HepG2 (cell line): ENCODE measurements around the gene BEST2. TPM values are rescaled to one million over a fixed set of nuclear protein-coding genes. Genes with fewer than 3 reads are reported as not detected.

Experiments used
- FOSL1 ChIP-seq: sonication (generic); formaldehyde crosslinking; IDR thresholded peaks from 2 replicates; pipeline ENCODE4 v1.9.0; 2021; ENCODE audit warnings: missing genetic modification reagents, borderline replicate concordance
- FOXK2 ChIP-seq: fragments of 450-650 bp; IDR thresholded peaks from 2 replicates; pipeline ENCODE4 v1.6.1; 2016
- HDAC1 ChIP-seq: sonication (generic); formaldehyde crosslinking; IDR thresholded peaks from 2 replicates; pipeline ENCODE4 v1.5.1; 2020; ENCODE audit warnings: mild to moderate bottlenecking, missing genetic modification reagents
- HNRNPH1 ChIP-seq: fragments of 200-400 bp; formaldehyde crosslinking; optimal IDR thresholded peaks from 2 replicates; pipeline ENCODE3; 2017; ENCODE audit warnings: mild to moderate bottlenecking, low read depth, low read length
- HNRNPLL ChIP-seq: fragments of 200-400 bp; formaldehyde crosslinking; IDR thresholded peaks from 2 replicates; pipeline ENCODE4 v1.6.1; 2017; ENCODE audit warnings: mild to moderate bottlenecking, low read depth, low read length; ENCODE audit not compliant: poor library complexity, severe bottlenecking
- NFYB ChIP-seq: sonication (generic); formaldehyde crosslinking; IDR thresholded peaks from 2 replicates; pipeline ENCODE4 v1.4.0; 2020; ENCODE audit warnings: missing genetic modification reagents
- NR2C2 ChIP-seq: sonication (generic); formaldehyde crosslinking; IDR thresholded peaks from 2 replicates; pipeline ENCODE4 v1.4.0; 2020; ENCODE audit warnings: missing genetic modification reagents, mild to moderate bottlenecking, moderate library complexity, borderline replicate concordance
- SAP130 ChIP-seq: IDR thresholded peaks from 2 replicates; pipeline ENCODE4 v1.6.1; 2016; ENCODE audit warnings: low read depth
- ZC3H4 ChIP-seq: sonication (generic); formaldehyde crosslinking; IDR thresholded peaks from 2 replicates; pipeline ENCODE4 v1.4.0; 2020; ENCODE audit warnings: missing genetic modification reagents, borderline replicate concordance
- ZNF7 ChIP-seq: IDR thresholded peaks from 2 replicates; pipeline ENCODE4 v1.6.1; 2016; ENCODE audit warnings: missing biosample characterization, missing genetic modification reagents
- ZNF724P ChIP-seq: sonication (generic); formaldehyde crosslinking; IDR thresholded peaks from 2 replicates; pipeline ENCODE4 v1.8.0; 2022; ENCODE audit warnings: missing genetic modification reagents, borderline replicate concordance
- ZNF83 ChIP-seq: sonication (generic); formaldehyde crosslinking; IDR thresholded peaks from 2 replicates; pipeline ENCODE4 v1.4.0; 2020; ENCODE audit warnings: missing genetic modification reagents, mild to moderate bottlenecking, borderline replicate concordance
- ZNF883 ChIP-seq: sonication (generic); formaldehyde crosslinking; IDR thresholded peaks from 2 replicates; pipeline ENCODE4 v1.5.1; 2020; ENCODE audit warnings: mild to moderate bottlenecking, missing genetic modification reagents; ENCODE audit errors: not compliant biosample characterization
- polyA plus RNA-seq, 8 experiments: library from polyadenylated mRNA; depleted of rRNA in 3 of 8; stranded (reverse) in 7 of 8; unstranded in 1 of 8; fragments of >200 nt; fragmentation: Illumina TruSeq in 4 of 8; extraction: Trizol in 4 of 8; gene quantifications; 2 replicates each; pipeline versions ENCODE4 v1.2.1 to v1.2.3, GENCODE V29; 2011 to 2016; ENCODE audit warnings: low read depth in 4 of 8, missing spikeins in 1 of 8, mixed read lengths in 1 of 8; ENCODE audit not compliant: insufficient read depth in 1 of 8
- total RNA-seq, 5 experiments: library from RNA; depleted of rRNA; stranded (reverse); fragments of >200 nt; fragmentation: Illumina TruSeq; extraction: Trizol; gene quantifications; 2 replicates each; pipeline ENCODE4 v1.2.3, GENCODE V29; 2016; ENCODE audit warnings: low read depth in 1 of 5
- TF ChIP-seq, protein P1 (sequence below): sonication (generic); formaldehyde crosslinking; IDR thresholded peaks from 2 replicates; pipeline ENCODE4 v1.5.0; 2020; ENCODE audit warnings: mild to moderate bottlenecking, missing genetic modification reagents, moderate library complexity
- TF ChIP-seq, protein P2 (sequence below): sonication (generic); formaldehyde crosslinking; IDR thresholded peaks from 2 replicates; pipeline ENCODE4 v1.4.0; 2020; ENCODE audit warnings: missing genetic modification reagents
- TF ChIP-seq, protein P3 (sequence below): IDR thresholded peaks from 2 replicates; pipeline ENCODE4 v1.6.1; 2016; ENCODE audit warnings: missing biosample characterization, missing genetic modification reagents, low read depth
- TF ChIP-seq, protein P4 (sequence below): sonication (generic); formaldehyde crosslinking; IDR thresholded peaks from 2 replicates; pipeline ENCODE4 v1.5.0; 2020; ENCODE audit warnings: missing genetic modification reagents, mild to moderate bottlenecking, borderline replicate concordance
- TF ChIP-seq, protein P5 (sequence below): sonication (generic); formaldehyde crosslinking; IDR thresholded peaks from 2 replicates; pipeline ENCODE4 v1.4.0; 2020; ENCODE audit warnings: mild to moderate bottlenecking, missing genetic modification reagents

Gene BEST2
- total and polyA plus RNA-seq, 2 of the 13 experiments (the other 11 are each of a cell fraction or from before 2014, with no cell fraction given), result not detected

DNA sequence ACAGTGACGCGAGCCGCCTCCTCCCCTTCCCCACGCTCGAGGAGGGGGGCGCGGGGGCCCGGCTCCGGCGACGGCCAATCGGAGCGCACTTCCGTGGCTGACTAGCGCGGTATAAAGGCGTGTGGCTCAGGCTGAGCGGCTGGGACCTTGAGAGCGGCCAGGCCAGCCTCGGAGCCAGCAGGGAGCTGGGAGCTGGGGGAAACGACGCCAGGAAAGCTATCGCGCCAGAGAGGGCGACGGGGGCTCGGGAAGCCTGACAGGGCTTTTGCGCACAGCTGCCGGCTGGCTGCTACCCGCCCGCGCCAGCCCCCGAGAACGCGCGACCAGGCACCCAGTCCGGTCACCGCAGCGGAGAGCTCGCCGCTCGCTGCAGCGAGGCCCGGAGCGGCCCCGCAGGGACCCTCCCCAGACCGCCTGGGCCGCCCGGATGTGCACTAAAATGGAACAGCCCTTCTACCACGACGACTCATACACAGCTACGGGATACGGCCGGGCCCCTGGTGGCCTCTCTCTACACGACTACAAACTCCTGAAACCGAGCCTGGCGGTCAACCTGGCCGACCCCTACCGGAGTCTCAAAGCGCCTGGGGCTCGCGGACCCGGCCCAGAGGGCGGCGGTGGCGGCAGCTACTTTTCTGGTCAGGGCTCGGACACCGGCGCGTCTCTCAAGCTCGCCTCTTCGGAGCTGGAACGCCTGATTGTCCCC is 39.9 kb downstream of the BEST2 start, which contains the start of gene JUNB (continued):
- TF ChIP-seq, protein P1, sequence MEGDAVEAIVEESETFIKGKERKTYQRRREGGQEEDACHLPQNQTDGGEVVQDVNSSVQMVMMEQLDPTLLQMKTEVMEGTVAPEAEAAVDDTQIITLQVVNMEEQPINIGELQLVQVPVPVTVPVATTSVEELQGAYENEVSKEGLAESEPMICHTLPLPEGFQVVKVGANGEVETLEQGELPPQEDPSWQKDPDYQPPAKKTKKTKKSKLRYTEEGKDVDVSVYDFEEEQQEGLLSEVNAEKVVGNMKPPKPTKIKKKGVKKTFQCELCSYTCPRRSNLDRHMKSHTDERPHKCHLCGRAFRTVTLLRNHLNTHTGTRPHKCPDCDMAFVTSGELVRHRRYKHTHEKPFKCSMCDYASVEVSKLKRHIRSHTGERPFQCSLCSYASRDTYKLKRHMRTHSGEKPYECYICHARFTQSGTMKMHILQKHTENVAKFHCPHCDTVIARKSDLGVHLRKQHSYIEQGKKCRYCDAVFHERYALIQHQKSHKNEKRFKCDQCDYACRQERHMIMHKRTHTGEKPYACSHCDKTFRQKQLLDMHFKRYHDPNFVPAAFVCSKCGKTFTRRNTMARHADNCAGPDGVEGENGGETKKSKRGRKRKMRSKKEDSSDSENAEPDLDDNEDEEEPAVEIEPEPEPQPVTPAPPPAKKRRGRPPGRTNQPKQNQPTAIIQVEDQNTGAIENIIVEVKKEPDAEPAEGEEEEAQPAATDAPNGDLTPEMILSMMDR (CRISPR knock-in tag), result peak; percentile 24
- TF ChIP-seq HNRNPLL, result peak; percentile 70
- TF ChIP-seq, protein P2, sequence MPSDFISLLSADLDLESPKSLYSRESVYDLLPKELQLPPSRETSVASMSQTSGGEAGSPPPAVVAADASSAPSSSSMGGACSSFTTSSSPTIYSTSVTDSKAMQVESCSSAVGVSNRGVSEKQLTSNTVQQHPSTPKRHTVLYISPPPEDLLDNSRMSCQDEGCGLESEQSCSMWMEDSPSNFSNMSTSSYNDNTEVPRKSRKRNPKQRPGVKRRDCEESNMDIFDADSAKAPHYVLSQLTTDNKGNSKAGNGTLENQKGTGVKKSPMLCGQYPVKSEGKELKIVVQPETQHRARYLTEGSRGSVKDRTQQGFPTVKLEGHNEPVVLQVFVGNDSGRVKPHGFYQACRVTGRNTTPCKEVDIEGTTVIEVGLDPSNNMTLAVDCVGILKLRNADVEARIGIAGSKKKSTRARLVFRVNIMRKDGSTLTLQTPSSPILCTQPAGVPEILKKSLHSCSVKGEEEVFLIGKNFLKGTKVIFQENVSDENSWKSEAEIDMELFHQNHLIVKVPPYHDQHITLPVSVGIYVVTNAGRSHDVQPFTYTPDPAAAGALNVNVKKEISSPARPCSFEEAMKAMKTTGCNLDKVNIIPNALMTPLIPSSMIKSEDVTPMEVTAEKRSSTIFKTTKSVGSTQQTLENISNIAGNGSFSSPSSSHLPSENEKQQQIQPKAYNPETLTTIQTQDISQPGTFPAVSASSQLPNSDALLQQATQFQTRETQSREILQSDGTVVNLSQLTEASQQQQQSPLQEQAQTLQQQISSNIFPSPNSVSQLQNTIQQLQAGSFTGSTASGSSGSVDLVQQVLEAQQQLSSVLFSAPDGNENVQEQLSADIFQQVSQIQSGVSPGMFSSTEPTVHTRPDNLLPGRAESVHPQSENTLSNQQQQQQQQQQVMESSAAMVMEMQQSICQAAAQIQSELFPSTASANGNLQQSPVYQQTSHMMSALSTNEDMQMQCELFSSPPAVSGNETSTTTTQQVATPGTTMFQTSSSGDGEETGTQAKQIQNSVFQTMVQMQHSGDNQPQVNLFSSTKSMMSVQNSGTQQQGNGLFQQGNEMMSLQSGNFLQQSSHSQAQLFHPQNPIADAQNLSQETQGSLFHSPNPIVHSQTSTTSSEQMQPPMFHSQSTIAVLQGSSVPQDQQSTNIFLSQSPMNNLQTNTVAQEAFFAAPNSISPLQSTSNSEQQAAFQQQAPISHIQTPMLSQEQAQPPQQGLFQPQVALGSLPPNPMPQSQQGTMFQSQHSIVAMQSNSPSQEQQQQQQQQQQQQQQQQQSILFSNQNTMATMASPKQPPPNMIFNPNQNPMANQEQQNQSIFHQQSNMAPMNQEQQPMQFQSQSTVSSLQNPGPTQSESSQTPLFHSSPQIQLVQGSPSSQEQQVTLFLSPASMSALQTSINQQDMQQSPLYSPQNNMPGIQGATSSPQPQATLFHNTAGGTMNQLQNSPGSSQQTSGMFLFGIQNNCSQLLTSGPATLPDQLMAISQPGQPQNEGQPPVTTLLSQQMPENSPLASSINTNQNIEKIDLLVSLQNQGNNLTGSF (CRISPR knock-in tag), result no peak
- no peak for TF ChIP-seq FOSL1 (CRISPR knock-in tag)
- TF ChIP-seq NR2C2 (CRISPR knock-in tag), result peak; percentile 36; the same call in 1 of the 2 replicates
- TF ChIP-seq HDAC1 (CRISPR knock-in tag), result peak; percentile 98
- 0 out of 2 replicates have a peak, but pooled peaks have one; percentile 85 for TF ChIP-seq ZC3H4 (CRISPR knock-in tag)
- TF ChIP-seq SAP130 (CRISPR knock-in tag), result peak; percentile 99
- no peak for TF ChIP-seq ZNF7
- TF ChIP-seq, protein P3, sequence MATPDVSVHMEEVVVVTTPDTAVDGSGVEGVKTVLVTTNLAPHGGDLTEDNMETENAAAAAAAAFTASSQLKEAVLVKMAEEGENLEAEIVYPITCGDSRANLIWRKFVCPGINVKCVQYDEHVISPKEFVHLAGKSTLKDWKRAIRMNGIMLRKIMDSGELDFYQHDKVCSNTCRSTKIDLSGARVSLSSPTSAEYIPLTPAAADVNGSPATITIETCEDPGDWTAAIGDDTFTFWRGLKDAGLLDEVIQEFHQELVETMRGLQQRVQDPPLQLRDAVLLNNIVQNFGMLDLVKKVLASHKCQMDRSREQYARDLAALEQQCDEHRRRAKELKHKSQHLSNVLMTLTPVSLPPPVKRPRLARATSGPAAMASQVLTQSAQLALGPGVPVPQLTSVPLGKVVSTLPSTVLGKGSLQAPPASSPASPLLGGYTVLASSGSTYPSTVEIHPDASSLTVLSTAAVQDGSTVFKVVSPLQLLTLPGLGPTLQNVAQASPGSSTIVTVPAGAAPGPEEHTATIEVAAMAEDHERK (CRISPR knock-in tag), result peak; percentile 65
- TF ChIP-seq, protein P4, sequence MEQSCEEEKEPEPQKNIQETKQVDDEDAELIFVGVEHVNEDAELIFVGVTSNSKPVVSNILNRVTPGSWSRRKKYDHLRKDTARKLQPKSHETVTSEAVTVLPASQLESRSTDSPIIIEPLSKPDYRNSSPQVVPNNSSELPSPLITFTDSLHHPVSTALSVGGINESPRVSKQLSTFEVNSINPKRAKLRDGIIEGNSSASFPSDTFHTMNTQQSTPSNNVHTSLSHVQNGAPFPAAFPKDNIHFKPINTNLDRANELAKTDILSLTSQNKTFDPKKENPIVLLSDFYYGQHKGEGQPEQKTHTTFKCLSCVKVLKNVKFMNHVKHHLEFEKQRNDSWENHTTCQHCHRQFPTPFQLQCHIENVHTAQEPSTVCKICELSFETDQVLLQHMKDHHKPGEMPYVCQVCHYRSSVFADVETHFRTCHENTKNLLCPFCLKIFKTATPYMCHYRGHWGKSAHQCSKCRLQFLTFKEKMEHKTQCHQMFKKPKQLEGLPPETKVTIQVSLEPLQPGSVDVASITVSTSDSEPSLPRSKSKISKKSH, result peak; percentile 89
- TF ChIP-seq HNRNPH1, result peak; percentile 53
- peak; percentile 79 for TF ChIP-seq NFYB (CRISPR knock-in tag)
- peak; percentile 87 for TF ChIP-seq ZNF883 (CRISPR knock-in tag)
- TF ChIP-seq ZNF83 (CRISPR knock-in tag), result no peak
- TF ChIP-seq, protein P5, sequence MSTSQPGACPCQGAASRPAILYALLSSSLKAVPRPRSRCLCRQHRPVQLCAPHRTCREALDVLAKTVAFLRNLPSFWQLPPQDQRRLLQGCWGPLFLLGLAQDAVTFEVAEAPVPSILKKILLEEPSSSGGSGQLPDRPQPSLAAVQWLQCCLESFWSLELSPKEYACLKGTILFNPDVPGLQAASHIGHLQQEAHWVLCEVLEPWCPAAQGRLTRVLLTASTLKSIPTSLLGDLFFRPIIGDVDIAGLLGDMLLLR, result 0 out of 2 replicates have a peak, but pooled peaks have one; percentile 45
- TF ChIP-seq FOXK2, result no peak
- TF ChIP-seq ZNF724P, result no peak
